Activated CD8-positive, alpha-beta T cell treated with anti-CD3 and anti-CD28 coated beads for 36 hours (primary cell): Measurements from ENCODE around the gene RPS18. TPM values are rescaled to one million over a fixed set of nuclear protein-coding genes. Genes with fewer than 3 reads are reported as not detected.

ENCODE experiments used
- ATAC-seq: fragments of 200-7000 bp; cut with Tn5 transposase; one replicate; pipeline ENCODE4 v1.10.0; 2021; ENCODE audit warnings: mild to moderate bottlenecking, moderate library complexity
- CTCF ChIA-PET: fragments of 350-600 bp; sonication (Branson Sonifier 250); formaldehyde crosslinking; loops from one replicate; lab custom pipeline; 2021; ENCODE audit warnings: antibody characterized with exemption; lab: Charles Lee
- POLR2A ChIA-PET: fragments of 350-600 bp; sonication (Branson Sonifier 250); formaldehyde crosslinking; loops from one replicate; lab custom pipeline; 2021; ENCODE audit warnings: antibody characterized with exemption; lab: Charles Lee
- DNase-seq: peaks from one replicate; pipeline ENCODE4 v3.0.0-alpha.2; 2020
- H3K27ac Mint-ChIP-seq: one replicate; pipeline ENCODE4 v1.8.0; 2021; ENCODE audit warnings: mild to moderate bottlenecking, mixed read lengths
- H3K27me3 Mint-ChIP-seq: one replicate; pipeline ENCODE4 v1.8.0; 2021; ENCODE audit warnings: mixed read lengths
- H3K36me3 Mint-ChIP-seq: one replicate; pipeline ENCODE4 v1.8.0; 2021; ENCODE audit warnings: low read depth, mixed read lengths
- H3K4me1 Mint-ChIP-seq: one replicate; pipeline ENCODE4 v1.8.0; 2021; ENCODE audit warnings: low read depth, mixed read lengths
- H3K4me3 Mint-ChIP-seq: one replicate; pipeline ENCODE4 v1.8.0; 2021; ENCODE audit warnings: mild to moderate bottlenecking, moderate library complexity, mixed read lengths
- H3K9me3 Mint-ChIP-seq: one replicate; pipeline ENCODE4 v1.8.0; 2021; ENCODE audit warnings: mixed read lengths
- CTCF ChIP-seq: fragments of 200-600 bp; IDR thresholded peaks from one replicate; pipeline ENCODE4 v1.8.0; 2022; ENCODE audit warnings: antibody characterized with exemption, mild to moderate bottlenecking
- intact Hi-C: fragments of 100-400 bp; cut with micrococcal nuclease; formaldehyde crosslinking; loops from one replicate; pipeline ENCODE4 v1.10.0; 2022
- total RNA-seq, 2 experiments: library from RNA; stranded (reverse); gene quantifications; one replicate each; pipeline ENCODE4 v1.2.3, GENCODE V29; 2021

Gene RPS18
- total RNA-seq, 2 experiments from 2014 or later = 4,910 to 4,938 TPM

- Mint-ChIP-seq H3K4me3 (no peak overlapping the region), H3K27ac (peak overlapping the region; percentile 23), H3K36me3 (peaks cover 48% of the 10 kb centered on the region), H3K27me3 (no peaks in the 10 kb centered on the region), H3K9me3 (no peaks in the 10 kb centered on the region), H3K4me1 (peaks cover 48% of the 10 kb centered on the region)
- ChIA-PET CTCF (interaction anchor here (1.7 to 2.7 kb wide), 2 partner anchors 10 to 24 kb away, joined by 8 to 18 read pairs; partner anchors contain the start of gene B3GALT4), POLR2A (interaction anchor here (0.7 to 7.2 kb wide), 5 partner anchors 8 to 25 kb away, joined by 3 to 102 read pairs (median 5); partner anchors contain the start of genes B3GALT4, PFDN6, TAPBP and WDR46)
- no peak for TF ChIP-seq CTCF
- intact Hi-C loops = no loop called here
- ATAC-seq = no peak
- no peak for DNase-seq
These were observed 30.0 kb downstream of the RPS18 start for GRCh38 chr6:33301877-33302276.

DNA sequence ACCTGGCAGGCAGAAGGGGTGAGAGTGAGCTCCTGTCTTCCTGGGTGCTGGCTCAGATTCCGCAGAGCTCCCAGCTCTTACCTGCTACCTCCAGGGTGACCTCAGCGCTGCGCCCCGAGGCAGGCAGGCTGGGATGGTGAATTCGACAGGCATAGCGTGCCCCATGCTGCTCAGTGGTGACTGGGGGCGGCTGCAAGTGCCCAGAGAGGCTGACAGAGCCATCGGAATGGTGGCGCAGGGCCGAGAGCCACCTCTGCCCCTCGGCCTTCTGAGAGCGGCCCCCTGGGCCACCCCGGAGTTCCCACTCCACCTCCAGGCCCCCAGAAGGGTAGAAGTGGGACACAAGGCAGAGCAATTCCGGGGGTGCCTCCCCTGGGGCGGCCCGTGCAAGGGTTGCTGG lies 32.3 kb downstream of the RPS18 start:
- POLR2A ChIA-PET = interaction anchor here (0.6 to 2.5 kb wide), 4 partner anchors 9 to 390 kb away, joined by 3 to 15 read pairs (median 6); partner anchors contain the start of genes RPS18 and VPS52
- no peaks in the 10 kb centered on the region for H3K27me3 Mint-ChIP-seq
- no peak for DNase-seq
- peaks cover 53% of the 10 kb centered on the region for H3K4me1 Mint-ChIP-seq
- no peak overlapping the region for H3K27ac Mint-ChIP-seq
- peaks cover 60% of the 10 kb centered on the region for H3K36me3 Mint-ChIP-seq
- H3K4me3 Mint-ChIP-seq = no peak overlapping the region
- TF ChIP-seq CTCF = no peak
- intact Hi-C loops = no loop called here
- CTCF ChIA-PET = no interaction called here
- no peaks in the 10 kb centered on the region for H3K9me3 Mint-ChIP-seq
- ATAC-seq = no peak

- H3K27me3 Mint-ChIP-seq = no peaks in the 10 kb centered on the region
- no peak for TF ChIP-seq CTCF
- CTCF ChIA-PET = no interaction called here
- POLR2A ChIA-PET = interaction anchor here (1.0 to 2.5 kb wide), 4 partner anchors 8 to 33 kb away, joined by 3 to 15 read pairs (median 6); partner anchors contain the start of genes RPS18 and VPS52
- ATAC-seq (no peak), DNase-seq (no peak)
- H3K9me3 Mint-ChIP-seq = no peaks in the 10 kb centered on the region
- peaks cover 45% of the 10 kb centered on the region for H3K4me1 Mint-ChIP-seq
- peaks cover 52% of the 10 kb centered on the region for H3K36me3 Mint-ChIP-seq
- intact Hi-C loops = no loop called here
- H3K27ac Mint-ChIP-seq = peak overlapping the region; percentile 65
- H3K4me3 Mint-ChIP-seq = no peak overlapping the region
These were observed 33.2 kb downstream of the RPS18 start for GRCh38 chr6:33305052-33305451.

GRCh38 chr6:33306356-33306755 lies 34.5 kb downstream of the RPS18 start:
- no peak for TF ChIP-seq CTCF
- H3K36me3 Mint-ChIP-seq = peaks cover 48% of the 10 kb centered on the region
- no peak overlapping the region for H3K4me3 Mint-ChIP-seq
- peak overlapping the region; percentile 11 for H3K27ac Mint-ChIP-seq
- ChIA-PET POLR2A (interaction anchor here (8.3 kb wide), 1 partner anchor 7 kb away, joined by 102 read pairs; the partner anchor contains the start of gene RGL2), CTCF (no interaction called here)
- H3K4me1 Mint-ChIP-seq = peaks cover 43% of the 10 kb centered on the region
- DNase-seq = no peak
- no peaks in the 10 kb centered on the region for H3K27me3 Mint-ChIP-seq
- no peaks in the 10 kb centered on the region for H3K9me3 Mint-ChIP-seq
- ATAC-seq = no peak
- intact Hi-C loops = no loop called here

DNA sequence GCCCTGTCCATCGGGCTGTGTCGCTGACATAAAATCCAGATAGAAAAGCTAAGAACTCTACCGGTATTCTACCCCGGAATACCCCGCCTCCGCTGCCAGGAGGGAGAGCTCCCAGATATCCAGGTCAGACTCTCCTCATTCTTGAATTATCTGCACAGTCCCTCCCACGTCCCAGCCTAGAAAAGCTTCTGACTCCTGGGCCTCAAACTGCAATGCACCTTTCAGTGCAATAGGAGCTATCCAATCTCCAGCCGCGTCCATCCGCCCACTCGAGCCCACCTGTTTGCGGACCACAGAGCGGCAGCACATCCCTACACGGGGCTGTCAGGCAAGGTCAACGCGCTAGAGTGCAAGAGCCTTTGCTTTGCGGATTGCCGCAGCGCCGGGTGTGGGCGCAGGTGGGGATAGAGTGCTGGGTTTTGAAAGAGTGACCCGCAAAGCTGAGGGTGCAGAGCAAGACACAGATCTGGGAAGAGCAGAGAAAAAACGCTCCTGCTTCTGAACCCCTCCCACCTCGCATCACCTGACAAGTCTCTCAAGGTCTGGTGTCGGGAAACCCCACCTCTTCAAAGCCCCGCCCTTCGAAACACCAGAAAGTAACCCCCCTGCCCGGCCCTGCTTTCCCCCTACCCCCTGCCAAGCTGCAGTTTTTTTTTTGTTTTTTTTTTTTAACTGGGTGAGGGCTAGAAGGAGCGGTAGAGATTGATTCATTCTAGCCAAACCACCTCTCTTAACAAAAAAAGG lies 40.7 kb downstream of the RPS18 start:
- Mint-ChIP-seq H3K9me3 (no peaks in the 10 kb centered on the region), H3K27me3 (no peaks in the 10 kb centered on the region), H3K27ac (peak overlapping the region; percentile 95), H3K4me3 (peak overlapping the region; percentile 97), H3K36me3 (peaks cover 48% of the 10 kb centered on the region), H3K4me1 (peaks cover 56% of the 10 kb centered on the region)
- peak; percentile 93 for DNase-seq
- no peak for TF ChIP-seq CTCF
- ChIA-PET POLR2A (interaction anchor here (0.8 to 8.3 kb wide), 11 partner anchors 8 to 309 kb away, joined by 3 to 102 read pairs (median 7); partner anchors contain the start of genes B3GALT4, ITPR3, PFDN6 and RGL2), CTCF (interaction anchor here (0.8 to 4.1 kb wide), 8 partner anchors 11 to 41 kb away, joined by 3 to 18 read pairs (median 4); partner anchors contain the start of genes B3GALT4, RGL2, RPS18 and VPS52)
- ATAC-seq = peak; percentile 25
- intact Hi-C loops = no loop called here
